PC-3 (cell line): ENCODE data around the gene SCYGR4. TPM values are rescaled to one million over a fixed set of nuclear protein-coding genes. Genes with fewer than 3 reads are reported as not detected.
"Not testable (repeated sequence)": the region's sequence is repeated elsewhere in the genome, so short reads cannot be mapped to it uniquely, and the experiment has no call there.

Experiments
- ATAC-seq: fragments of 200-7000 bp; cut with Tn5 transposase; 2 replicates; pipeline ENCODE4 v1.9.1; 2020; ENCODE audit warnings: mild to moderate bottlenecking, moderate library complexity
- BruUV-seq: library from RNA; stranded (reverse); fragments of 400-500 nt; replicated peaks from 2 replicates; lab custom pipeline; 2021; lab: Mats Ljungman, UMichigan
- CTCF ChIA-PET: fragments of 300-600 bp; sonication (Branson Sonifier 250); formaldehyde crosslinking; loops from one replicate; lab custom pipeline; 2022; ENCODE audit warnings: antibody characterized with exemption; lab: Charles Lee
- POLR2A ChIA-PET: fragments of 300-600 bp; sonication (Branson Sonifier 250); formaldehyde crosslinking; loops from one replicate; lab custom pipeline; 2022; ENCODE audit warnings: antibody characterized with exemption; ENCODE audit not compliant: unreplicated experiment; lab: Charles Lee
- DNase-seq: peaks from one replicate; pipeline ENCODE4 v3.0.0-alpha.2; 2015
- H2AFZ ChIP-seq: fragments of 300-600 bp; sonication (generic); 2 replicates; pipeline ENCODE4 v1.6.0; 2016; ENCODE audit warnings: antibody characterized with exemption, low read length
- H3F3A ChIP-seq: fragments of 300-600 bp; sonication (generic); one replicate; pipeline ENCODE4 v1.6.0; 2017; ENCODE audit warnings: antibody characterized with exemption, low read length, control low read depth, mild to moderate bottlenecking; ENCODE audit not compliant: unreplicated experiment
- H3K27ac ChIP-seq: fragments of 300-600 bp; sonication (generic); 2 replicates; pipeline ENCODE4 v1.5.1; 2016; ENCODE audit warnings: mild to moderate bottlenecking, low read length
- H3K27me3 ChIP-seq: fragments of 300-600 bp; sonication (generic); 2 replicates; pipeline ENCODE4 v1.6.1; 2016; ENCODE audit warnings: low read length, mixed read lengths
- H3K36me3 ChIP-seq: fragments of 300-600 bp; sonication (generic); 2 replicates; pipeline ENCODE4 v1.6.1; 2016; ENCODE audit warnings: low read depth, mixed run types, low read length, mixed read lengths
- H3K4me1 ChIP-seq: fragments of 300-600 bp; sonication (generic); 2 replicates; pipeline ENCODE4 v1.5.1; 2016; ENCODE audit warnings: low read length; ENCODE audit not compliant: insufficient read depth
- H3K4me2 ChIP-seq: fragments of 300-600 bp; sonication (generic); 2 replicates; pipeline ENCODE4 v1.6.0; 2016; ENCODE audit warnings: low read length
- H3K4me3 ChIP-seq: fragments of 300-600 bp; sonication (generic); 2 replicates; pipeline ENCODE4 v1.5.1; 2016; ENCODE audit warnings: mild to moderate bottlenecking, low read length, mixed read lengths
- H3K79me2 ChIP-seq: fragments of 300-600 bp; sonication (generic); 2 replicates; pipeline ENCODE4 v1.6.1; 2017; ENCODE audit warnings: low read length, mixed read lengths
- H3K9ac ChIP-seq: fragments of 300-600 bp; sonication (generic); 2 replicates; pipeline ENCODE4 v1.6.0; 2016; ENCODE audit warnings: mild to moderate bottlenecking, low read length
- H3K9me2 ChIP-seq: fragments of 300-600 bp; sonication (generic); replicated peaks from 2 replicates; pipeline ENCODE4 v1.6.1; 2016; ENCODE audit warnings: mixed run types, low read length, mixed read lengths
- H3K9me3 ChIP-seq: fragments of 300-600 bp; sonication (generic); 2 replicates; pipeline ENCODE4 v1.6.1; 2016; ENCODE audit warnings: low read length, mixed read lengths
- H4K20me1 ChIP-seq: fragments of 300-600 bp; sonication (generic); 2 replicates; pipeline ENCODE4 v1.6.1; 2016; ENCODE audit warnings: low read length, mixed read lengths
- EZH2 ChIP-seq: fragments of 300-600 bp; sonication (generic); IDR thresholded peaks from one replicate; pipeline ENCODE4 v1.6.1; 2017; ENCODE audit warnings: antibody characterized with exemption, mild to moderate bottlenecking, low read length; ENCODE audit not compliant: unreplicated experiment
- EZH2phosphoT487 ChIP-seq: fragments of 300-600 bp; sonication (generic); IDR thresholded peaks from 2 replicates; pipeline ENCODE4 v1.6.1; 2018; ENCODE audit warnings: mild to moderate bottlenecking, antibody characterized with exemption, low read length, borderline replicate concordance
- intact Hi-C: fragments of 100-400 bp; cut with micrococcal nuclease; formaldehyde crosslinking; loops from 2 replicates; pipeline ENCODE4 v1.9.0; 2023
- total RNA-seq: library from RNA; depleted of rRNA; stranded (reverse); fragments of >200 nt; gene quantifications from 2 replicates; pipeline ENCODE4 v1.2.3, GENCODE V29; 2014
- TF ChIP-seq, protein P1 (sequence below): fragments of 300-600 bp; sonication (generic); conservative IDR thresholded peaks from 2 replicates; pipeline ENCODE4 v1.5.1; 2017; ENCODE audit warnings: antibody characterized with exemption, low read depth, mild to moderate bottlenecking, low read length

The SCYGR4 gene
- total RNA-seq, 1 experiment from 2014 or later: not detected

DNA sequence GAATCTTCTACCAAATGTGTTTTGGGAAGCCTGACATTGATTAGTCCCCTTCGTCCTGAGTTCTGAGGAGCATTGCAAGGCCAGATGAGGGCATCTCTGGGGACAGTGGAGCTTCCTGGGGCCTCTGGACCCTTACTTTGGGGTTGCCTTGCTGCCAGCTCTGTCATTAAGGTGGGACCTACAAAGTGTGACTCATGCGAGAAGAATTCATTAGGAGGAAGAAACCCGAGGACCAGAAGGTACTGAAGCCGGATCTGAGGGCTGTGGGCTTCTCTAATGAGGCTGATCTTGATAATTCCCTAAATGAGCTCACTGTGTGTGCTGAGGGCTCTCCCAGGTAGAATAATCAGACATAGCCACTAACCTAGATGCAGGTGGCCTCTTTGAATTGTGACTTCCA lies 19.3 kb upstream of the SCYGR4 start:
- H3K36me3 ChIP-seq: no peaks in the 10 kb centered on the region
- DNase-seq (peak; percentile 42), ATAC-seq (peak; percentile 27; the same call in 1 of the 2 replicates)
- TF ChIP-seq EZH2 (no peak), EZH2phosphoT487 (no peak)
- TF ChIP-seq, protein P1, sequence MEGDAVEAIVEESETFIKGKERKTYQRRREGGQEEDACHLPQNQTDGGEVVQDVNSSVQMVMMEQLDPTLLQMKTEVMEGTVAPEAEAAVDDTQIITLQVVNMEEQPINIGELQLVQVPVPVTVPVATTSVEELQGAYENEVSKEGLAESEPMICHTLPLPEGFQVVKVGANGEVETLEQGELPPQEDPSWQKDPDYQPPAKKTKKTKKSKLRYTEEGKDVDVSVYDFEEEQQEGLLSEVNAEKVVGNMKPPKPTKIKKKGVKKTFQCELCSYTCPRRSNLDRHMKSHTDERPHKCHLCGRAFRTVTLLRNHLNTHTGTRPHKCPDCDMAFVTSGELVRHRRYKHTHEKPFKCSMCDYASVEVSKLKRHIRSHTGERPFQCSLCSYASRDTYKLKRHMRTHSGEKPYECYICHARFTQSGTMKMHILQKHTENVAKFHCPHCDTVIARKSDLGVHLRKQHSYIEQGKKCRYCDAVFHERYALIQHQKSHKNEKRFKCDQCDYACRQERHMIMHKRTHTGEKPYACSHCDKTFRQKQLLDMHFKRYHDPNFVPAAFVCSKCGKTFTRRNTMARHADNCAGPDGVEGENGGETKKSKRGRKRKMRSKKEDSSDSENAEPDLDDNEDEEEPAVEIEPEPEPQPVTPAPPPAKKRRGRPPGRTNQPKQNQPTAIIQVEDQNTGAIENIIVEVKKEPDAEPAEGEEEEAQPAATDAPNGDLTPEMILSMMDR: no peak
- no peak overlapping the region for H3K4me3 ChIP-seq
- H3F3A ChIP-seq: no peaks in the 10 kb centered on the region
- no TSS peak for BruUV-seq
- H3K27ac ChIP-seq: no peak overlapping the region
- H2AFZ ChIP-seq: no peak overlapping the region
- H3K9ac ChIP-seq: no peak overlapping the region
- no peaks in the 10 kb centered on the region for H4K20me1 ChIP-seq
- H3K9me3 ChIP-seq: no peaks in the 10 kb centered on the region
- H3K79me2 ChIP-seq: no peaks in the 10 kb centered on the region
- CTCF ChIA-PET: no interaction called here
- intact Hi-C loops: no loop called here
- no peaks in the 10 kb centered on the region for H3K27me3 ChIP-seq
- no peak overlapping the region for H3K4me2 ChIP-seq
- H3K9me2 ChIP-seq: no peaks in the 10 kb centered on the region
- H3K4me1 ChIP-seq: peaks cover 6% of the 10 kb centered on the region; the same call in 1 of the 2 replicates
- POLR2A ChIA-PET: no interaction called here

DNA sequence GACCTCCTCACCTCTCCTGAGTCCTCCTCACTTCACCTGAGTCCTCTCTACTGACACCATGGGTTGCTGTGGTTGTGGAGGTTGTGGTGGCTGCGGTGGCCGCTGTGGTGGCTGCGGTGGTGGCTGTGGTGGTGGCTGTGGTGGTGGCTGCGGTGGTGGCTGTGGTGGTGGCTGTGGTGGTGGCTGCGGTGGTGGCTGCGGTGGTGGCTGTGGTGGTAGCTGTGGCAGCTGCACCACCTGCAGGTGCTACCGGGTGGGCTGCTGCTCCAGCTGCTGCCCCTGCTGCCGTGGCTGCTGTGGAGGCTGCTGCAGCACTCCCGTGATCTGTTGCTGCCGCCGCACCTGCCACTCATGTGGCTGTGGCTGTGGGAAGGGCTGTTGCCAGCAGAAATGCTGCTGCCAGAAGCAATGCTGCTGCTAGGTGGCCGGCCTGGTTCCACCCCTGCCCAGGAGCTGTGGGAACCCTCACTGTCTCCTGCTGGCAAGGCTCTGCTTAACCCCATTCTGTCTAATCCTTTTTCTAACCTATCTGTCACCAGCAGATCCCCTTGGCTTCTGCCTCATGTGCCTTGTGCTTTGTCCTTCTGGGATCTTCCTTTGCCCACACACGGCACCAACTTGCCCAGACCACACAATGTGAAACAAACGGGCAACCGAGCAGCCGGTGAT lies 18.3 kb upstream of the SCYGR4 start, which contains the start of gene SCYGR2:
Gene SCYGR2 (plus strand): TSS at position 59 of the 669 bp plus-strand sequence. CDS start 0 bp downstream, at position 59.
- ATAC-seq, H3K36me3 ChIP-seq, H3K9me3 ChIP-seq, H3K4me3 ChIP-seq, H3K79me2 ChIP-seq, H3F3A ChIP-seq, intact Hi-C loops, H3K9ac ChIP-seq, H4K20me1 ChIP-seq, POLR2A ChIA-PET, H2AFZ ChIP-seq, H3K27ac ChIP-seq, DNase-seq, CTCF ChIA-PET, H3K27me3 ChIP-seq, H3K4me2 ChIP-seq, H3K4me1 ChIP-seq, BruUV-seq, H3K9me2 ChIP-seq: not testable (repeated sequence)

DNA sequence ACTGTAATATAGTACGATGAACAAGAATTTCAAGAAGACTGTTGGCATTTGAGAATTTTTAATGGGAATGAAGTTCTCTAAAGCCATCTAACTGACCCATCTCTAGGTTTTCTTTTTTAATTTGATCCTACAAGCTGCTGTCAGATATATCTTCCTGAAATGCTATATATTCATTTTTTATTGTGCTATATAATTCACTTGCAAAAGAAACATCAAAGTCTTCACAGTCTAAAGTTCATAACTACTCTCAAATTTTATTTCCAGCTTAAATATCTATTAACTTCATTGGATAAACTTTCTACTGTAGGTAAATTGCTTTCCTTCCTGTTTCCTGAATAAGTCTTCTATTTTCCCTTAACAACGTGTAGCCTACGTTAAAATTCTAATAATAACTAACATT lies 14.9 kb upstream of the SCYGR4 start:
- Histone ChIP-seq H3K79me2 (no peaks in the 10 kb centered on the region), H3K9ac (no peak overlapping the region), H2AFZ (peak overlapping the region; percentile 90), H4K20me1 (no peaks in the 10 kb centered on the region), H3K4me1 (peaks cover 6% of the 10 kb centered on the region; the same call in 1 of the 2 replicates), H3K9me2 (no peaks in the 10 kb centered on the region), H3K4me2 (peak overlapping the region; percentile 75), H3F3A (no peaks in the 10 kb centered on the region), H3K4me3 (peak overlapping the region; percentile 42; the same call in 1 of the 2 replicates), H3K27ac (no peak overlapping the region), H3K27me3 (no peaks in the 10 kb centered on the region), H3K9me3 (no peaks in the 10 kb centered on the region), H3K36me3 (no peaks in the 10 kb centered on the region)
- ATAC-seq: no peak
- intact Hi-C loops: no loop called here
- DNase-seq: no peak
- ChIA-PET CTCF (no interaction called here), POLR2A (no interaction called here)
- TF ChIP-seq EZH2 (no peak), EZH2phosphoT487 (no peak)
- TF ChIP-seq, protein P1: no peak
- BruUV-seq: no TSS peak
